Inferior parietal cortex (tissue), 1 donor: ENCODE measurements around the gene ALK.

Experiments
- DNase-seq: peaks from one replicate; pipeline ENCODE4 v3.0.0-alpha.2; 2016; ENCODE audit errors: extremely low spot score

The ALK gene

GRCh38 chr2:29450596-29451222, 470.7 kb downstream of the ALK start:
- DNase-seq, result no peak

- DNase-seq, result no peak
These were observed 471.9 kb downstream of the ALK start for GRCh38 chr2:29449499-29449898.

GRCh38 chr2:29448096-29448688, 473.2 kb downstream of the ALK start:
- DNase-seq, result no peak

- DNase-seq, result no peak
These were observed 473.9 kb downstream of the ALK start for GRCh38 chr2:29447513-29447912.

GRCh38 chr2:29446847-29447246, 474.5 kb downstream of the ALK start:
- no peak for DNase-seq

GRCh38 chr2:29444150-29444549, 477.2 kb downstream of the ALK start:
- no peak for DNase-seq

- DNase-seq, result no peak
These were observed 477.8 kb downstream of the ALK start for GRCh38 chr2:29443627-29444026.

GRCh38 chr2:29443151-29443550, 478.2 kb downstream of the ALK start:
- DNase-seq, result no peak

- no peak for DNase-seq
These were observed 480.3 kb downstream of the ALK start for GRCh38 chr2:29440921-29441623.

- no peak for DNase-seq
These were observed 487.5 kb downstream of the ALK start for GRCh38 chr2:29433920-29434319.

GRCh38 chr2:29433128-29433527, 488.3 kb downstream of the ALK start:
- no peak for DNase-seq

- no peak for DNase-seq
These were observed 489.9 kb downstream of the ALK start for GRCh38 chr2:29431485-29431884.

- no peak for DNase-seq
These were observed 490.8 kb downstream of the ALK start for GRCh38 chr2:29430382-29431112.

GRCh38 chr2:29426354-29426753, 495.0 kb downstream of the ALK start:
- no peak for DNase-seq

GRCh38 chr2:29425866-29426265, 495.5 kb downstream of the ALK start:
- DNase-seq, result no peak

GRCh38 chr2:29423061-29423666, 498.2 kb downstream of the ALK start:
- no peak for DNase-seq

- DNase-seq, result no peak
These were observed 500.2 kb downstream of the ALK start for GRCh38 chr2:29420999-29421782.

GRCh38 chr2:29420464-29420863, 500.9 kb downstream of the ALK start:
- DNase-seq, result no peak

- no peak for DNase-seq
These were observed 503.8 kb downstream of the ALK start for GRCh38 chr2:29417630-29418029.

- no peak for DNase-seq
These were observed 509.0 kb downstream of the ALK start for GRCh38 chr2:29412197-29412925.

- DNase-seq, result no peak
These were observed 515.7 kb downstream of the ALK start for GRCh38 chr2:29405707-29406106.
